Activated T-cell treated with anti-CD3 and anti-CD28 coated beads, Interleukin-2, amount 50 U/mL, for 24 hours (primary cell): ENCODE measurements around the gene SRRM1.
A peak's percentile ranks its signal among the peaks of the same experiment; 100 is the strongest.

Experiments used
- DNase-seq: peaks from one replicate; pipeline ENCODE4 v3.0.0-alpha.2; 2020
- H3K27ac Mint-ChIP-seq: 2 replicates; pipeline ENCODE4 v1.8.0; 2020; ENCODE audit warnings: mild to moderate bottlenecking, mixed read lengths
- H3K27me3 Mint-ChIP-seq: 2 replicates; pipeline ENCODE4 v1.8.0; 2020; ENCODE audit warnings: mixed read lengths
- H3K36me3 Mint-ChIP-seq: 2 replicates; pipeline ENCODE4 v1.8.0; 2020; ENCODE audit warnings: low read depth, mixed read lengths
- H3K4me1 Mint-ChIP-seq: 2 replicates; pipeline ENCODE4 v1.8.0; 2020; ENCODE audit warnings: low read depth, mixed read lengths
- H3K4me3 Mint-ChIP-seq: 2 replicates; pipeline ENCODE4 v1.8.0; 2020; ENCODE audit warnings: mild to moderate bottlenecking, moderate library complexity, mixed read lengths
- H3K9me3 Mint-ChIP-seq: 2 replicates; pipeline ENCODE4 v1.8.0; 2020; ENCODE audit warnings: mixed read lengths

Gene SRRM1

GRCh38 chr1:24642481-24643362 lies at the start of gene SRRM1:
TSS of gene SRRM1 (plus strand) at chr1:24643302. CDS start at chr1:24643327, 25 bp downstream.
- Mint-ChIP-seq H3K27me3 (no peaks in the 10 kb centered on the region), H3K4me1 (peaks cover 52% of the 10 kb centered on the region), H3K4me3 (peak within 1 kb of the TSS; percentile 96), H3K9me3 (no peaks in the 10 kb centered on the region), H3K27ac (peak within 1 kb of the TSS; percentile 99), H3K36me3 (peaks cover 51% of the 10 kb centered on the region)
- DNase-seq = peak; percentile 97

GRCh38 chr1:24594328-24594598 lies 48.8 kb upstream of the SRRM1 start:
- Mint-ChIP-seq H3K27ac (no peak overlapping the region), H3K4me3 (no peak overlapping the region), H3K4me1 (no peaks in the 10 kb centered on the region)

GRCh38 chr1:24596401-24596880 lies 46.7 kb upstream of the SRRM1 start:
- H3K27me3 Mint-ChIP-seq = peaks cover 12% of the 10 kb centered on the region
- H3K36me3 Mint-ChIP-seq = no peaks in the 10 kb centered on the region
- H3K27ac Mint-ChIP-seq = no peak overlapping the region
- no peaks in the 10 kb centered on the region for H3K9me3 Mint-ChIP-seq
- no peak overlapping the region for H3K4me3 Mint-ChIP-seq
- no peak for DNase-seq
- H3K4me1 Mint-ChIP-seq = no peaks in the 10 kb centered on the region

More at GRCh38 chr1:24594328-24594598, 48.8 kb upstream of the SRRM1 start:
- H3K9me3 Mint-ChIP-seq = no peaks in the 10 kb centered on the region
- no peak for DNase-seq
- peaks cover 12% of the 10 kb centered on the region for H3K27me3 Mint-ChIP-seq
- no peaks in the 10 kb centered on the region for H3K36me3 Mint-ChIP-seq

- DNase-seq = no peak
- no peak overlapping the region for H3K4me3 Mint-ChIP-seq
- H3K9me3 Mint-ChIP-seq = no peaks in the 10 kb centered on the region
- no peak overlapping the region for H3K27ac Mint-ChIP-seq
- H3K4me1 Mint-ChIP-seq = no peaks in the 10 kb centered on the region
- H3K27me3 Mint-ChIP-seq = peaks cover 11% of the 10 kb centered on the region
- no peaks in the 10 kb centered on the region for H3K36me3 Mint-ChIP-seq
Observed at GRCh38 chr1:24599265-24599664, 43.8 kb upstream of the SRRM1 start.

GRCh38 chr1:24600551-24600950 lies 42.6 kb upstream of the SRRM1 start:
- H3K36me3 Mint-ChIP-seq = no peaks in the 10 kb centered on the region
- H3K27ac Mint-ChIP-seq = no peak overlapping the region
- no peak overlapping the region for H3K4me3 Mint-ChIP-seq
- no peaks in the 10 kb centered on the region for H3K9me3 Mint-ChIP-seq
- no peak for DNase-seq
- no peaks in the 10 kb centered on the region for H3K4me1 Mint-ChIP-seq
- peaks cover 7% of the 10 kb centered on the region for H3K27me3 Mint-ChIP-seq

GRCh38 chr1:24605534-24606295 lies 37.4 kb upstream of the SRRM1 start:
- Mint-ChIP-seq H3K36me3 (no peaks in the 10 kb centered on the region), H3K27me3 (no peaks in the 10 kb centered on the region)

GRCh38 chr1:24606296-24606605 lies 36.9 kb upstream of the SRRM1 start:
- Mint-ChIP-seq H3K27ac (no peak overlapping the region), H3K4me3 (no peak overlapping the region), H3K36me3 (no peaks in the 10 kb centered on the region), H3K27me3 (no peaks in the 10 kb centered on the region), H3K4me1 (no peaks in the 10 kb centered on the region), H3K9me3 (no peaks in the 10 kb centered on the region)
- DNase-seq = no peak

More at GRCh38 chr1:24605534-24606295, 37.4 kb upstream of the SRRM1 start:
- no peak overlapping the region for H3K4me3 Mint-ChIP-seq
- no peak for DNase-seq
- H3K4me1 Mint-ChIP-seq = no peaks in the 10 kb centered on the region
- H3K9me3 Mint-ChIP-seq = no peaks in the 10 kb centered on the region
- H3K27ac Mint-ChIP-seq = no peak overlapping the region

GRCh38 chr1:24606621-24607020 lies 36.5 kb upstream of the SRRM1 start:
- H3K4me3 Mint-ChIP-seq = no peak overlapping the region
- no peaks in the 10 kb centered on the region for H3K4me1 Mint-ChIP-seq
- no peak overlapping the region for H3K27ac Mint-ChIP-seq
- H3K36me3 Mint-ChIP-seq = no peaks in the 10 kb centered on the region
- no peaks in the 10 kb centered on the region for H3K9me3 Mint-ChIP-seq
- no peaks in the 10 kb centered on the region for H3K27me3 Mint-ChIP-seq
- DNase-seq = no peak

- no peak for DNase-seq
- no peaks in the 10 kb centered on the region for H3K27me3 Mint-ChIP-seq
- no peaks in the 10 kb centered on the region for H3K4me1 Mint-ChIP-seq
- H3K36me3 Mint-ChIP-seq = no peaks in the 10 kb centered on the region
- H3K27ac Mint-ChIP-seq = no peak overlapping the region
- no peak overlapping the region for H3K4me3 Mint-ChIP-seq
- no peaks in the 10 kb centered on the region for H3K9me3 Mint-ChIP-seq
Observed at GRCh38 chr1:24609949-24610517, 33.1 kb upstream of the SRRM1 start.

- Mint-ChIP-seq H3K4me1 (no peaks in the 10 kb centered on the region), H3K36me3 (no peaks in the 10 kb centered on the region), H3K9me3 (no peaks in the 10 kb centered on the region), H3K27me3 (peaks cover 9% of the 10 kb centered on the region), H3K4me3 (no peak overlapping the region), H3K27ac (no peak overlapping the region)
- DNase-seq = no peak
Observed at GRCh38 chr1:24619376-24619775, 23.7 kb upstream of the SRRM1 start.

- no peaks in the 10 kb centered on the region for H3K9me3 Mint-ChIP-seq
- no peaks in the 10 kb centered on the region for H3K36me3 Mint-ChIP-seq
- peaks cover 12% of the 10 kb centered on the region for H3K27me3 Mint-ChIP-seq
- no peaks in the 10 kb centered on the region for H3K4me1 Mint-ChIP-seq
- no peak overlapping the region for H3K27ac Mint-ChIP-seq
- H3K4me3 Mint-ChIP-seq = no peak overlapping the region
- DNase-seq = no peak
Observed at GRCh38 chr1:24620678-24621077, 22.4 kb upstream of the SRRM1 start.

- Mint-ChIP-seq H3K9me3 (no peaks in the 10 kb centered on the region), H3K27me3 (peaks cover 10% of the 10 kb centered on the region), H3K27ac (no peak overlapping the region), H3K4me3 (no peak overlapping the region), H3K36me3 (no peaks in the 10 kb centered on the region), H3K4me1 (no peaks in the 10 kb centered on the region)
- DNase-seq = no peak
Observed at GRCh38 chr1:24621121-24621520, 22.0 kb upstream of the SRRM1 start.

GRCh38 chr1:24622218-24622617 lies 20.9 kb upstream of the SRRM1 start:
- Mint-ChIP-seq H3K27me3 (peaks cover 6% of the 10 kb centered on the region), H3K36me3 (no peaks in the 10 kb centered on the region), H3K4me1 (no peaks in the 10 kb centered on the region), H3K9me3 (no peaks in the 10 kb centered on the region), H3K4me3 (no peak overlapping the region), H3K27ac (no peak overlapping the region)
- DNase-seq = no peak

- Mint-ChIP-seq H3K27ac (no peak overlapping the region), H3K4me3 (no peak overlapping the region), H3K27me3 (peaks cover 10% of the 10 kb centered on the region), H3K9me3 (no peaks in the 10 kb centered on the region), H3K4me1 (peaks cover 3% of the 10 kb centered on the region), H3K36me3 (no peaks in the 10 kb centered on the region)
- no peak for DNase-seq
Observed at GRCh38 chr1:24632832-24633175, 10.3 kb upstream of the SRRM1 start.
